ENCODE results near the gene C2orf42.

C2orf42 gene

DNA sequence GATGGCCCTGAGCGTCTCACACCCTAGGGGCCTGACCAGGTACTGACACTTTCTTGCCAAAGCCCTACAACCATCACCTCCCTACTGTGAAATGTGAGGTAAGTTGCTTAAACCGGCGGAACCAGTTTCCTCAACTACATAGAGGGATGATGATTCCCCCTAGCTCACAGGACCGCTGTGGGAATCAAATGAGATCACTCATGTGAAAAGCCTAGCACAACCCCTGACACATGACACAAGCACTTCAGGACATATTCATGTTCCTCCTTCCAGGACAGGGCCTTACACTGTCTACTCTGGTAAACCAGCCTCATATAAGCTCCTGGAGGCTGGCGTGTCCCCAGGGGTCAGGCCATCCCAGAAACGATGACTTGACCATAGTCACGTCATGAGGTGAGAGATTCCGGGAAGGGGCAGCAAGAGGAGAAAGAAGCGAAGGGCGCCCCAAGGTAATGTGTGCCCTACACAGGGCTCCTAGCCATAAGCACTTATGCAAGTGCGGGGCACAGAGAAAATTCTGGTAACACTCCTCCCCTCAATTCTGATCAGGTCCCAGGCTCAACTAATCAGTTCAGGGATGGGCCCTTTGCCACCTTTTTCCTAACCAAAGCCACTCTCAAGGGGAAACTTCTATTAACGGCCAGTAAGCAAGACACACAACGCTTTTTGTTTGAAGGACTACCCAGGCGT lies 49.5 kb downstream of the C2orf42 start:
- TF ChIP-seq, protein P1, sequence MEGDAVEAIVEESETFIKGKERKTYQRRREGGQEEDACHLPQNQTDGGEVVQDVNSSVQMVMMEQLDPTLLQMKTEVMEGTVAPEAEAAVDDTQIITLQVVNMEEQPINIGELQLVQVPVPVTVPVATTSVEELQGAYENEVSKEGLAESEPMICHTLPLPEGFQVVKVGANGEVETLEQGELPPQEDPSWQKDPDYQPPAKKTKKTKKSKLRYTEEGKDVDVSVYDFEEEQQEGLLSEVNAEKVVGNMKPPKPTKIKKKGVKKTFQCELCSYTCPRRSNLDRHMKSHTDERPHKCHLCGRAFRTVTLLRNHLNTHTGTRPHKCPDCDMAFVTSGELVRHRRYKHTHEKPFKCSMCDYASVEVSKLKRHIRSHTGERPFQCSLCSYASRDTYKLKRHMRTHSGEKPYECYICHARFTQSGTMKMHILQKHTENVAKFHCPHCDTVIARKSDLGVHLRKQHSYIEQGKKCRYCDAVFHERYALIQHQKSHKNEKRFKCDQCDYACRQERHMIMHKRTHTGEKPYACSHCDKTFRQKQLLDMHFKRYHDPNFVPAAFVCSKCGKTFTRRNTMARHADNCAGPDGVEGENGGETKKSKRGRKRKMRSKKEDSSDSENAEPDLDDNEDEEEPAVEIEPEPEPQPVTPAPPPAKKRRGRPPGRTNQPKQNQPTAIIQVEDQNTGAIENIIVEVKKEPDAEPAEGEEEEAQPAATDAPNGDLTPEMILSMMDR (IDR thresholded peaks at IDR 0.05): no peak

GRCh38 chr2:70140791-70141211 lies 50.0 kb downstream of the C2orf42 start:
- TF ChIP-seq, protein P1 (IDR thresholded peaks at IDR 0.05): peak; percentile 22; the same call in 1 of the 2 replicates

DNA sequence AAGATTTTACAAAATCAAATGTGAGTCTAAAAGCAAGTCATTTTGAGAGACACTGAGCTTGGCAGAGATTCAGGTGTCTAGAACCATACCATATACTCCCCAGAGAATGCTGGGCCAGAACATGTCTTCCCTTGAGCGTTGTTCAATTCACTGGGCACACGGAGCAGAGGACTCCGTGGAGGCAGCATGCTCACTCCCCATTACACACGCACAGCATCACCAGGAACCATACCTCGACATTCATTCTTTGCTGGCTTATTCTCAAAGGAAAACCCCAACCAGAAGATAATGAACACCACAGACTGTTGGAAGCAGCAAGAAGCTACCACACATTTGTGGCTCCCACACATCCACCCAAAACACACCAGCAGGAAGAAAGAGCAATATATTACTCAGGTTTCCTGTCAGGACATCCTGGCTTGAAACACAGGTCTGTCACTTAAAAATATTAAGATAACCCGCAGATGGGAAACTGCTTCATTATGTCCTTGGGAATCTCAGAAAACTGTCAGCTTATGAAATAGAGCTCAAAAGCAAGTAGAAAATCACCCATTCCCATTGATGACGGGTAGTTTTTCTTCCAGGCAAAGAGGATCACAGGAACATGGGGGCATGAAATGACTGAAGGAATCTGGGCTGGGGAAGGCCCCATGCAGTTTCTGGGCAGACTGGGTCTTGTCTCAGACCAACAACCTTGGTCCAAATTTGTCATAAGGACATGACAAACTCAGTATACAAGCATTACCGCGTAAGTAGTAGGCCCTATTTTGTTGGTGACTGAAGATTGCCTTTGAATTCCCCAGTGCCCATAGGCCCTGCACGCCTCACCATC lies 57.1 kb downstream of the C2orf42 start:
- TF ChIP-seq, protein P1 (IDR thresholded peaks at IDR 0.05): no peak

- TF ChIP-seq, protein P1 (IDR thresholded peaks at IDR 0.05): no peak
Measured at GRCh38 chr2:70133127-70133452, 57.7 kb downstream of the C2orf42 start.

- TF ChIP-seq, protein P1 (IDR thresholded peaks at IDR 0.05): no peak
Measured at GRCh38 chr2:70132244-70133126, 58.3 kb downstream of the C2orf42 start.

DNA sequence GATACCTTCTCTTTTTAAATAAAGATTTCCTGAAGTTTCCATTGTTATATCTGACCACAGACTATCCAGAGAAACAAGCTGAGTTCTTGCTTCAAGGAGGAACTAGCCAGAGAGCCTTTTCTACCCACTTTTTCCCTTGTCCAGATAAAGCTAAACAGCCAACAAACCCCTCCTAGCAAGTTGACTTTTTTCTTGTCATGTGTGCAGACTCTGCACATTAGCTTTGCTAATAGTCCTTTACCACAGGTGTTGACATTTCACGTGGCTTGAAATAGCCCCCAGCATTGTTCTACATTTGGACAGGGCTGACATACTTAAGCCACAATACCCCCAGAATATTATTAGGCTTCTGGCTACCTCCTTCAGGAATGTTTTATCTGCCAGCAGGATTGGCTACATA lies 62.8 kb downstream of the C2orf42 start:
- TF ChIP-seq, protein P1 (IDR thresholded peaks at IDR 0.05): no peak

DNA sequence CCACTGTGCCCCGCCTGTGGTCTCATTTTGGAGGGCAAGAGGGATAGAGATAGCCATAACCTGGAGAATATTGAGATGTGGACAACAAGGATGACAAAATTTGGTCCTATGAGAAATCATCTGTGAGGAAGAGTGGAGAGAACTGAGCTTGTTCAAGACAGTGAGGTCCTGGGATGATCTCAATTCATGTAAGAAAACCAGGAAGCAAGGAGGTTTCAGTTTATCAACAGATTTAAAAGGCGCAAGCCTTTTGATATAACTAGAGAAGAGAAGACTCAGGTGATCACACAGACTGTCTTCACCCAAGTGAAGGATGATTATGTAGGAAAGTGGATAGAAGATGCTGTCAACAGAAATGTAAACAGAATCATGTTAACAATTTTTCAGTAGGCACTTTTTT lies 64.4 kb downstream of the C2orf42 start:
- TF ChIP-seq, protein P1 (IDR thresholded peaks at IDR 0.05): no peak

All from LNCAP (cell line).